Activated T-cell treated with anti-CD3 and anti-CD28 coated beads for 24 hours (primary cell): ENCODE data around the gene ZNF416.
A peak's percentile ranks its signal among the peaks of the same experiment; 100 is the strongest.

Experiments
- DNase-seq: peaks from one replicate; pipeline ENCODE4 v3.0.0-alpha.2; 2020; ENCODE audit warnings: low read depth

ZNF416 gene

GRCh38 chr19:57559008-57559403, 19.7 kb downstream of the ZNF416 start:
- no peak for DNase-seq

- no peak for DNase-seq
Measured at GRCh38 chr19:57558525-57558924, 20.2 kb downstream of the ZNF416 start.

- DNase-seq = no peak
Measured at GRCh38 chr19:57557659-57558058, 21.1 kb downstream of the ZNF416 start.

- no peak for DNase-seq
Measured at GRCh38 chr19:57552432-57552831, 26.3 kb downstream of the ZNF416 start.

- no peak for DNase-seq
Measured at GRCh38 chr19:57546513-57546912, 32.2 kb downstream of the ZNF416 start.

- no peak for DNase-seq
Measured at GRCh38 chr19:57537953-57538547, 40.7 kb downstream of the ZNF416 start.

- peak; percentile 88 for DNase-seq
Measured at GRCh38 chr19:57527136-57527881, 51.4 kb downstream of the ZNF416 start, which contains the start of gene ZNF549. TSS of gene ZNF549 (plus strand) at chr19:57527356. CDS start at chr19:57527574, 218 bp downstream.
